Ovary (tissue), 9 donors: Measurements from ENCODE around the gene ZNHIT1. TPM values are rescaled to one million over a fixed set of nuclear protein-coding genes. Genes with fewer than 3 reads are reported as not detected.

Experiments used
- DNase-seq, 5 donors: peaks; one replicate each; pipeline ENCODE4 v3.0.0-alpha.2; 2019 to 2020
- H3K27ac ChIP-seq, 2 donors: fragments of 200-600 bp; one replicate each; pipeline versions ENCODE4 v1.5.1 to v1.8.0; 2019 to 2022
- H3K27me3 ChIP-seq: fragments of 200-600 bp; one replicate; pipeline ENCODE4 v1.8.0; 2022
- H3K36me3 ChIP-seq: fragments of 200-600 bp; sonication (generic); one replicate; pipeline ENCODE4 v1.5.1; 2019
- H3K4me1 ChIP-seq: one replicate; pipeline ENCODE4 v1.8.1; 2013; ENCODE audit warnings: mild to moderate bottlenecking, moderate library complexity; ENCODE audit not compliant: insufficient read depth
- H3K4me3 ChIP-seq: fragments of 200-600 bp; sonication (generic); one replicate; pipeline ENCODE4 v1.5.1; 2017
- H3K9me3 ChIP-seq, 2 donors: fragments of 200-600 bp in 1 of 2; sonication (generic) in 1 of 2; one replicate each; pipeline versions ENCODE4 v1.5.1 to v1.8.1; 2013 to 2019; ENCODE audit warnings: mild to moderate bottlenecking in 1 of 2, moderate library complexity in 1 of 2
- EP300 ChIP-seq: sonication (generic); formaldehyde crosslinking; IDR thresholded peaks from one replicate; pipeline ENCODE4 v1.6.1; 2017; ENCODE audit warnings: antibody characterized with exemption
- POLR2A ChIP-seq: fragments of 450-650 bp; IDR thresholded peaks from one replicate; pipeline ENCODE4 v1.6.1; 2017; ENCODE audit warnings: antibody characterized with exemption, mild to moderate bottlenecking, moderate library complexity
- WGBS, 3 donors: extraction: QIAGEN DNeasy Blood & Tissue Kit in 1 of 3; methylation state at CpG; one replicate each; pipeline versions ENCODE4 v1.1.5 to v1.1.7; 2013 to 2017; 5-methylcytosine and 5-hydroxymethylcytosine counted together
- intact Hi-C, 4 donors: fragments of 100-400 bp; cut with DNase I; formaldehyde crosslinking; loops; one replicate each; pipeline versions ENCODE4 v1.11.0 to v1.15.1; 2022 to 2023
- polyA plus RNA-seq, 2 donors: library from polyadenylated mRNA; stranded (reverse); fragments of 200-250 nt in 1 of 2; fragments of 350-450 nt in 1 of 2; fragmentation: Illumina TruSeq in 1 of 2; extraction: RNeasy Lipid Tissue Mini Kit (QIAGEN cat#74804) in 1 of 2; gene quantifications; one replicate each; pipeline ENCODE4 v1.2.3, GENCODE V29; 2013 to 2014
- total RNA-seq, 7 donors: library from RNA; depleted of rRNA in 2 of 7; stranded (reverse); fragments of >200 nt in 2 of 7; fragmentation: NEBNext Ultra II Directional in 3 of 7; extraction: Animal tissue kit (Norgen Biotek cat#: 25700) in 3 of 7; gene quantifications; one replicate each; pipeline versions ENCODE4 v1.1.0 to v1.2.4, GENCODE V29; 2016 to 2023
- TF ChIP-seq, protein P1 (sequence below), 3 donors: fragments of 450-650 bp in 2 of 3; fragments of 200-600 bp in 1 of 3; IDR thresholded peaks; one replicate each; pipeline versions ENCODE4 v1.5.1 to v1.8.0; 2016 to 2022; ENCODE audit warnings: antibody characterized with exemption in 3 of 3, mild to moderate bottlenecking in 1 of 3
- donor health status: DM: no; HTN: no; CAD: no; lungs with moderate emphysema.
- donor health status: DM: no; HTN: no; CAD: no.
- donor health status: Bipolar disorder and iron deficiency.
- donor health status: DM: yes; HTN: yes; CAD: no.
- donor health status: DM: no; HTN: no; CAD: no.
- donor health status: DM: yes; HTN: yes; CAD: no.

ZNHIT1 gene
- total and polyA plus RNA-seq, 9 donors, result 27.6 to 84.4 (median 43.5) TPM

DNA sequence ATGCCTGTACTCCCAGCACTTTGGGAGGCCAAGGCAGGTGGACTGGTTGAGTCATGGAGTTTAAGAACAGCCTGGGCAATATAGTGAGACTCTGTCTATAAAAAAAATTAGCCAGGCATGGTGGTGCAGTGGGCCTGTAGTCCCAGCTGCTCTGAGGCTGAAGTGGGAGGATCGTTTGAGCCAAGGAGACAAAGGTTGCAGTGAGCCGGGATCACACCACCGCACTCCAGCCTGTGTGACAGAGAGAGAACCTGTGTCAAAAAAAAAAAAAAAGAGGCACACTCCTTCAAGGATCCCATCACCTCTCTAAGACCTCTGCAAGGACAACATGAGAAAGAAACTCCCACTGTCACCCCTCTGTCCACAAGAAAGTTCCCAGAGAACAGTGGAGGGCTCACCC lies 42.3 kb upstream of the ZNHIT1 start:
- Histone ChIP-seq H3K27me3 (peaks cover 7% of the 10 kb centered on the region), H3K27ac (no peak overlapping the region), H3K36me3 (no peaks in the 10 kb centered on the region), H3K4me1 (peaks cover 7% of the 10 kb centered on the region), H3K4me3 (no peak overlapping the region), H3K9me3 (no peaks in the 10 kb centered on the region)
- no peak for DNase-seq
- TF ChIP-seq EP300, result no peak
- TF ChIP-seq POLR2A, result no peak
- TF ChIP-seq, protein P1, sequence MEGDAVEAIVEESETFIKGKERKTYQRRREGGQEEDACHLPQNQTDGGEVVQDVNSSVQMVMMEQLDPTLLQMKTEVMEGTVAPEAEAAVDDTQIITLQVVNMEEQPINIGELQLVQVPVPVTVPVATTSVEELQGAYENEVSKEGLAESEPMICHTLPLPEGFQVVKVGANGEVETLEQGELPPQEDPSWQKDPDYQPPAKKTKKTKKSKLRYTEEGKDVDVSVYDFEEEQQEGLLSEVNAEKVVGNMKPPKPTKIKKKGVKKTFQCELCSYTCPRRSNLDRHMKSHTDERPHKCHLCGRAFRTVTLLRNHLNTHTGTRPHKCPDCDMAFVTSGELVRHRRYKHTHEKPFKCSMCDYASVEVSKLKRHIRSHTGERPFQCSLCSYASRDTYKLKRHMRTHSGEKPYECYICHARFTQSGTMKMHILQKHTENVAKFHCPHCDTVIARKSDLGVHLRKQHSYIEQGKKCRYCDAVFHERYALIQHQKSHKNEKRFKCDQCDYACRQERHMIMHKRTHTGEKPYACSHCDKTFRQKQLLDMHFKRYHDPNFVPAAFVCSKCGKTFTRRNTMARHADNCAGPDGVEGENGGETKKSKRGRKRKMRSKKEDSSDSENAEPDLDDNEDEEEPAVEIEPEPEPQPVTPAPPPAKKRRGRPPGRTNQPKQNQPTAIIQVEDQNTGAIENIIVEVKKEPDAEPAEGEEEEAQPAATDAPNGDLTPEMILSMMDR (IDR thresholded peaks at IDR 0.05), result no peak
- WGBS, 3 donors, result 21 to 23% (median 23%) methylated on average over 3 of the region's 3 CpGs
- intact Hi-C loops, result loop anchor here in 1 of 4 donors (10.0 kb wide), 1 partner anchor 109 kb away; no protein-coding TSS in a partner anchor

DNA sequence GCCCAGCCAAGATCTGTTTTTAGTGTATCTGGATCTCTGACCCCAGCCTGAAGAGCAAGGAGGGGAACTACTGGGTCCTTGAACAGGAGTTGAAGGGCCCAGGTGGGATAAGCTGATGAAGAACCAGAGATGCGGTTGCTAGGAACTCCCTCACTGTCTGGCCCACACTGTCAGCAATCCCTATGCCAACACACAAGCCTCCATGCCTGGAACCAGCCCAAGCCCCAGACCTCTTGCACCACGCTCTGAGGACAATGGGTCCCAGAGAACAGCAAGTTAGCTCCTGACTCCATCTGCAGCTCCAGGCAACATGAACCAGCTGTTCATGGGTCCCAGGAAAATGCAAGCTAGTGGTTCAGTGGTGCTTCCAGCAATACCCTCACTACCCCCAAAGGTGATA lies 40.3 kb upstream of the ZNHIT1 start:
- TF ChIP-seq, protein P1 (IDR thresholded peaks at IDR 0.05), result no peak
- no peak for TF ChIP-seq POLR2A
- no peak for TF ChIP-seq EP300
- DNase-seq, result no peak
- WGBS, 3 donors, result 71 to 86% (median 77%) methylated on average over 2 of the region's 2 CpGs
- Histone ChIP-seq H3K4me1 (peaks cover 5% of the 10 kb centered on the region), H3K36me3 (no peaks in the 10 kb centered on the region), H3K27me3 (peaks cover 2% of the 10 kb centered on the region), H3K9me3 (no peaks in the 10 kb centered on the region), H3K27ac (no peak overlapping the region), H3K4me3 (no peak overlapping the region)
- intact Hi-C loops, result loop anchor here in 1 of 4 donors (10.0 kb wide), 1 partner anchor 107 kb away; no protein-coding TSS in a partner anchor

DNA sequence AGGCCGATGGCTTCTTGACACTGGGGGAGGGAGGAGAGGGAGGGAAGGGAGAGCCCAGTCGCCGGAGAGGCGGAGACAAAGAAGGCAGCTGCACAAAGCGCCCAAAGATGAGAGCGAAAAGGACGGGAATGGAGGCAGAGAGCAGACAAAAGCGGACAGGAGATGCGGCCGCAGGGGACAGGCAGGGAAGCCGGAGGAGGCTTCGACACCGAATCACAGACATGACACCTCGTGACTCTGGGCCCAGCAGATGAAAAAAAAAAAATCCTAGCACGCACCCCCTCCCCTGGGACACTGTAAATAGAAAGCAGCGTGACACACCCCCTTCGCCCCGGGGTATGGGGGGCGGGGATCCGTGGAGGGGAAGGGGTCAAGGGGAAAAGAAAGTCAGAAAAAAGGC lies 38.8 kb upstream of the ZNHIT1 start:
- 0 to 1% (median 1%) methylated on average over 20 of the region's 20 CpGs for WGBS, 3 donors
- Histone ChIP-seq H3K27me3 (peaks cover 2% of the 10 kb centered on the region), H3K27ac (no peak overlapping the region), H3K4me1 (peaks cover 2% of the 10 kb centered on the region), H3K9me3 (no peaks in the 10 kb centered on the region), H3K36me3 (no peaks in the 10 kb centered on the region), H3K4me3 (no peak overlapping the region)
- intact Hi-C loops, result loop anchor here in 1 of 4 donors (10.0 kb wide), 1 partner anchor 106 kb away; no protein-coding TSS in a partner anchor
- DNase-seq, result no peak
- TF ChIP-seq EP300 (no peak), POLR2A (no peak)
- TF ChIP-seq, protein P1 (IDR thresholded peaks at IDR 0.05), result no peak

DNA sequence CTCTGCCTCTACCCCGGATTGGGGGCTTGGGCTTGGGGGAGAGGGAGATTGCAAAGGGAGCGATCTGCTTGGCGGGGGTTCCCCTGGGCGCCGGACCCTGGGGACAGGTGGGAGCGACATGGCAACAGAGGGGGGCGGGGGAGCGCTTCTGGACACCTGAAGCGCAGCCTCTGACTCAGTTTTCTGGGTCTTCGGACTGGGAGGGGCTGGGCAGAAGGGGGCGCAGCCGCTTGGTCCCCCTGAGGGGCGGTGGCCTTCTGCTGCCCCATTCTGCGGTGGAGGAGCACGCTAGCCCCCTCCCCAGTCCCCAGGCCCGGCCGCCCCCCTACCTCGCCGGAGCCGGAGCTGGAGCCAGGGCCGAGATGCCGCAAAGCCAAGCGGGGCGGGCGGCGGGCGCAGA lies 38.3 kb upstream of the ZNHIT1 start:
- no peak overlapping the region for H3K4me3 ChIP-seq
- H3K27me3 ChIP-seq, result peaks cover 2% of the 10 kb centered on the region
- WGBS, 3 donors, result 1 to 4% (median 2%) methylated on average over 10 to 27 of the region's 27 CpGs
- H3K9me3 ChIP-seq, result no peaks in the 10 kb centered on the region
- DNase-seq, result no peak
- peaks cover 2% of the 10 kb centered on the region for H3K4me1 ChIP-seq
- intact Hi-C loops, result loop anchor here in 1 of 4 donors (10.0 kb wide), 1 partner anchor 105 kb away; no protein-coding TSS in a partner anchor
- H3K36me3 ChIP-seq, result no peaks in the 10 kb centered on the region
- no peak for TF ChIP-seq EP300
- no peak for TF ChIP-seq POLR2A
- TF ChIP-seq, protein P1 (IDR thresholded peaks at IDR 0.05), result no peak
- no peak overlapping the region for H3K27ac ChIP-seq
